Left lung (tissue), 10 donors: ENCODE results near the gene TBX4. TPM values are rescaled to one million over a fixed set of nuclear protein-coding genes. Genes with fewer than 3 reads are reported as not detected.

Source experiments
- ATAC-seq: fragments of 200-7000 bp; cut with Tn5 transposase; one replicate; pipeline ENCODE4 v1.9.1; 2020; ENCODE audit warnings: moderate library complexity
- DNase-seq, 4 donors: peaks; one replicate each; pipeline ENCODE4 v3.0.0-alpha.2; 2013 to 2020
- H3K27ac ChIP-seq, 2 donors: fragments of 200-600 bp; sonication (generic) in 1 of 2; one replicate each; pipeline versions ENCODE4 v1.5.0 to v1.8.0; 2020 to 2021
- H3K27me3 ChIP-seq, 2 donors: fragments of 200-600 bp; sonication (generic) in 1 of 2; one replicate each; pipeline versions ENCODE4 v1.5.0 to v1.8.0; 2020 to 2021
- H3K36me3 ChIP-seq, 2 donors: fragments of 200-600 bp; sonication (generic) in 1 of 2; one replicate each; pipeline versions ENCODE4 v1.5.0 to v1.8.0; 2020 to 2021
- H3K4me1 ChIP-seq, 2 donors: fragments of 200-600 bp; one replicate each; pipeline ENCODE4 v1.8.0; 2021
- H3K4me3 ChIP-seq, 2 donors: fragments of 200-600 bp; sonication (generic) in 1 of 2; one replicate each; pipeline versions ENCODE4 v1.5.0 to v1.8.0; 2020 to 2021; ENCODE audit warnings: mild to moderate bottlenecking in 1 of 2
- H3K9me3 ChIP-seq, 2 donors: fragments of 200-600 bp; sonication (generic) in 1 of 2; one replicate each; pipeline versions ENCODE4 v1.5.0 to v1.8.0; 2020 to 2021
- intact Hi-C, 2 donors: fragments of 100-400 bp; cut with DNase I; formaldehyde crosslinking; loops; one replicate each; pipeline versions ENCODE4 v1.11.2 to v1.14.2; 2022
- polyA plus RNA-seq, 6 donors: library from polyadenylated mRNA; unstranded; fragments of 120-200 nt; gene quantifications; one replicate each; pipeline ENCODE4 v1.2.1, GENCODE V29; 2013; ENCODE audit not compliant: insufficient read length in 6 of 6
- total RNA-seq, 2 donors: library from RNA; stranded (reverse); fragmentation: NEBNext Ultra II Directional; extraction: Animal tissue kit (Norgen Biotek cat#: 25700); gene quantifications; one replicate each; pipeline ENCODE4 v1.2.1, GENCODE V29; 2021
- TF ChIP-seq, protein P1 (sequence below), 2 donors: fragments of 200-600 bp; sonication (generic) in 1 of 2; IDR thresholded peaks; one replicate each; pipeline versions ENCODE4 v1.5.0 to v1.8.0; 2021; ENCODE audit warnings: antibody characterized with exemption in 2 of 2
- donor health status: DM: no; HTN: yes; CAD: no.
- donor health status: DM: no; HTN: no; CAD: no.

TBX4 gene
- total and polyA plus RNA-seq, 8 donors, result 21.2 to 190 (median 162) TPM

DNA sequence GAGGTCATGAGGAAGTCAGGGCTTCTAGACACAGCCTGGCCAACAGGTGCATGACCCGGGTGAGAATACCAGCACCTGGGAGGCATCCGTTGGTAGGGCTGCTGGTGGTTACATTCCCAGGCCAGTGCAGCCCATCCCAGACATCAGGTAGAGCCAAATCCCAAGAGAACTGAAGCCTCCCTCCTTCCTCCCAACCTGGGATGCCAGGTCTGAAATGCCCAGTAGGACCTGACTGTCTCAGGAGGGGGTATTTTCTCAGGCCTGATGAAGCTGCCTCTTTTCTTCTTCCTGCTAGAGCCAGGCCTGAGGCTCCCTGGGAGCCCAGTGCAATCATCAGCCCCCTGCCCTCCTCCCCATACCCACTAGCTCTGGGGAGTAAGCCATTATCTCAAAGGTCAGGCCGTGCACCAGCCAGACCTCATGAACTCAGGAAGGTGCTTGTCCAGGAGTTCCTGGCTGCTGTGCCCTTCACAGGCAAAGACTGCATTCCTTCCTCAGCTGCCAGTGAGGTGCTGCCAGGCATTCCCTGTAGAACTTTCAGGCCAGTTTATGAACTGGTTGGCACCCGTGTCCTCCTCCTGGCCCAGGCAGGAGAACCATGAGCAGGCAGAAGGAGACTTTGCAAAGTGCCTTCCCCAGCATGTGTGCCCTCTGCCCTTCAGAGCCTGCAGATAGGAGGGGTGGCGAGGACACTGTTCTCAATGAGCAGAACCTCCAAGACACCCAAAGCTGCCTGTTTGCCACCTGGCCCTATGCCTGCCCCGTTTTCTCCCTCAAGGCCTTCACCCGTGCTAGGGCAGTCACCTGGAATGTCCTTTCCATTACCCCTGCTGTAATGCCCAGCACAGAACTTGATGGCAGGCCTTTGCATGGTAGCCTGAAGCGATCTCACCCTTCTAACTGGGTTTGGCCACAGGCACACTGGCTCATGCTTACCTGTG lies 45.0 kb upstream of the TBX4 start:
- H3K4me3 ChIP-seq, result peak overlapping the region; percentile 9 to 65
- ATAC-seq, result no peak
- H3K36me3 ChIP-seq, result peaks cover 0 to 27% of the 10 kb centered on the region in 2 donors

DNA sequence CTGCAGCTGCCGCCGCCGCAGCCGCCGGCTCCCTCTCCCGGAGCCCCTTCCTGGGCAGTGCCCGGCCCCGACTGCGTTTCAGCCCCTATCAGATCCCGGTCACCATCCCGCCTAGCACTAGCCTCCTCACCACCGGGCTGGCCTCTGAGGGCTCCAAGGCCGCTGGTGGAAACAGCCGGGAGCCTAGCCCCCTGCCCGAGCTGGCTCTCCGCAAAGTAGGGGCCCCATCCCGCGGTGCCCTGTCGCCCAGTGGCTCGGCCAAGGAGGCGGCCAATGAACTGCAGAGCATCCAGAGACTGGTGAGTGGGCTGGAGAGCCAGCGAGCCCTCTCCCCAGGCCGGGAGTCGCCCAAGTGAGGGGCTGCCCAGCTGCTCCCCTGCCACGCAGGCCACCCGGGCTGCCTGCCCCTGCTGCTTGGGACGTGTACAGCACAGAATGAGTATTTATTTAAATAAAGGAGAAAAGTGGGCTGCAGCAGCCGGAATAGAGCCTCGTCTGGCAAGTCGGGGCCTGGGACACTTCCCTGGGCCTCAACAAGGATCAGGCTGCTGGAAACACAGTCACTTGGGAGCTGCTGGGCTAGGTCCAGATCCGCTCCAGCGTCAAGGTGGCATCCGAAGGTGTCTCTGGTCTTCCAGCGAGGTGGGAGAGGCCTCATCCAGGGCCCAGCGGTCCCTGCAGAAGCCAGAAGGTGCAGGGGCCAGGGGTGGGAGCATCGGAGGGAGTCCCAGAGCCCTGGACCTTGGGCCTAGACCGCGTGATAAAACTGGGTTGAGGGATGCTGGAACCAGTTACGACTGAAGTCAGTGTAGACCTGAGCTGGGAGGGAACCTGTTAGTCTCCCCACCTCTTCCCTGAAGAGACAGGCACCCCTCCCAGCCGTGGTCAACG lies 43.8 kb upstream of the TBX4 start:
- Histone ChIP-seq H3K9me3 (no peaks in the 10 kb centered on the region), H3K36me3 (peaks cover 0 to 22% of the 10 kb centered on the region in 2 donors), H3K4me1 (peaks cover 11 to 71% of the 10 kb centered on the region in 2 donors), H3K4me3 (peak overlapping the region in 1 of 2 donors; percentile 65), H3K27ac (peak overlapping the region; percentile 77 to 90), H3K27me3 (peaks cover 40 to 100% of the 10 kb centered on the region in 2 donors)
- intact Hi-C loops, result no loop called here
- TF ChIP-seq, protein P1, sequence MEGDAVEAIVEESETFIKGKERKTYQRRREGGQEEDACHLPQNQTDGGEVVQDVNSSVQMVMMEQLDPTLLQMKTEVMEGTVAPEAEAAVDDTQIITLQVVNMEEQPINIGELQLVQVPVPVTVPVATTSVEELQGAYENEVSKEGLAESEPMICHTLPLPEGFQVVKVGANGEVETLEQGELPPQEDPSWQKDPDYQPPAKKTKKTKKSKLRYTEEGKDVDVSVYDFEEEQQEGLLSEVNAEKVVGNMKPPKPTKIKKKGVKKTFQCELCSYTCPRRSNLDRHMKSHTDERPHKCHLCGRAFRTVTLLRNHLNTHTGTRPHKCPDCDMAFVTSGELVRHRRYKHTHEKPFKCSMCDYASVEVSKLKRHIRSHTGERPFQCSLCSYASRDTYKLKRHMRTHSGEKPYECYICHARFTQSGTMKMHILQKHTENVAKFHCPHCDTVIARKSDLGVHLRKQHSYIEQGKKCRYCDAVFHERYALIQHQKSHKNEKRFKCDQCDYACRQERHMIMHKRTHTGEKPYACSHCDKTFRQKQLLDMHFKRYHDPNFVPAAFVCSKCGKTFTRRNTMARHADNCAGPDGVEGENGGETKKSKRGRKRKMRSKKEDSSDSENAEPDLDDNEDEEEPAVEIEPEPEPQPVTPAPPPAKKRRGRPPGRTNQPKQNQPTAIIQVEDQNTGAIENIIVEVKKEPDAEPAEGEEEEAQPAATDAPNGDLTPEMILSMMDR (IDR thresholded peaks at IDR 0.05), result no peak
- DNase-seq, result peak in 3 of 4 donors; percentile 30 to 80 (median 63)
- ATAC-seq, result no peak

More for the DNA sequence above, 45.0 kb upstream of the TBX4 start:
- Histone ChIP-seq H3K9me3 (no peaks in the 10 kb centered on the region), H3K27me3 (peaks cover 47 to 100% of the 10 kb centered on the region in 2 donors), H3K4me1 (peaks cover 11 to 69% of the 10 kb centered on the region in 2 donors), H3K27ac (peak overlapping the region; percentile 77 to 90)
- TF ChIP-seq, protein P1 (IDR thresholded peaks at IDR 0.05), result no peak
- peak in 2 of 4 donors; percentile 29 to 43 for DNase-seq
- intact Hi-C loops, result no loop called here

DNA sequence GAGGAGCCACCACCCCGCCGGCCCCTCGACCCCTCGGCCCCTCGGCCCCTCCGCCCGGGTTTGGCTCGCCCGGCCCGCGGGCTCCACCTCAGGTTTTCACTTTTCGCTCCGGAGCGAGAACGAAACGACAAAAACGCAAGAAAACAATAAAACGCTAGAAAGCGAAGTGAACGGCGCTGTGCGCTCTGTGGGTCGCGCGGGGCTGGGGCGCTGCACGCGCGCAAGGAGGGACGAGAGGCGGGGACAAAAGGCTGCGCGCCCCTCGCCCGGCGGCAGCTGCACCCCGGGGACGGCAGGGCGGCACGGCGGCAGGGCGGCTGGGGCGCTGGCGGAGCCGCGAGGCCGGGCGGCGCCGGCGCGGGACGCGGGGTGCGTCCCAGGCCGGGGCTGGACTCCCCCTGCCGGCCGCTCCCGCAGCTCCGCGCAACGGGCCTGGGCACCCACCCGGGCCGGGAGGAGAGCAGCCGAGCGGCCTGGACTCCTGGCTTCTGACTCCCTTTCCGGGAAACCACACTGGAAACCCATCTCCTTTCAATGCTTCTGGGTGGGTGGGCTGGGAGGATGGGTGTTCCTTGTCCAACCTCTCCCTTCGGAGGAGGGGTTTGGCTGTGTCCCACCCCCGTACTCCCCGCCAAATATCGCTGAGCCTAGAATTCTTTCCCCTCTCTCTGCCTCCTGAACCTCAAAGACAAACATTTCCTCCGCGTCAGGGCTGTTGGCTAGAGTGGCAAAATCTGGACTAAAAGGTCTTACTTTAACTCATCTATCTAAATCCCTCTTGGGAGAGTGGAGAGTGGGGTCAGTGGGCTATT lies 42.7 kb upstream of the TBX4 start:
- Histone ChIP-seq H3K9me3 (no peaks in the 10 kb centered on the region), H3K36me3 (peaks cover 0 to 19% of the 10 kb centered on the region in 2 donors), H3K4me1 (peaks cover 11 to 67% of the 10 kb centered on the region in 2 donors), H3K4me3 (peak overlapping the region; percentile 25 to 65), H3K27me3 (peaks cover 29 to 100% of the 10 kb centered on the region in 2 donors), H3K27ac (peak overlapping the region; percentile 87 to 95)
- intact Hi-C loops, result loop anchor here in 1 of 2 donors (10.0 kb wide), 1 partner anchor 425 kb away; no protein-coding TSS in a partner anchor
- DNase-seq (peak; percentile 64 to 95 (median 88)), ATAC-seq (peak; percentile 15)
- TF ChIP-seq, protein P1 (IDR thresholded peaks at IDR 0.05), result peak in 1 of 2 donors; percentile 54

DNA sequence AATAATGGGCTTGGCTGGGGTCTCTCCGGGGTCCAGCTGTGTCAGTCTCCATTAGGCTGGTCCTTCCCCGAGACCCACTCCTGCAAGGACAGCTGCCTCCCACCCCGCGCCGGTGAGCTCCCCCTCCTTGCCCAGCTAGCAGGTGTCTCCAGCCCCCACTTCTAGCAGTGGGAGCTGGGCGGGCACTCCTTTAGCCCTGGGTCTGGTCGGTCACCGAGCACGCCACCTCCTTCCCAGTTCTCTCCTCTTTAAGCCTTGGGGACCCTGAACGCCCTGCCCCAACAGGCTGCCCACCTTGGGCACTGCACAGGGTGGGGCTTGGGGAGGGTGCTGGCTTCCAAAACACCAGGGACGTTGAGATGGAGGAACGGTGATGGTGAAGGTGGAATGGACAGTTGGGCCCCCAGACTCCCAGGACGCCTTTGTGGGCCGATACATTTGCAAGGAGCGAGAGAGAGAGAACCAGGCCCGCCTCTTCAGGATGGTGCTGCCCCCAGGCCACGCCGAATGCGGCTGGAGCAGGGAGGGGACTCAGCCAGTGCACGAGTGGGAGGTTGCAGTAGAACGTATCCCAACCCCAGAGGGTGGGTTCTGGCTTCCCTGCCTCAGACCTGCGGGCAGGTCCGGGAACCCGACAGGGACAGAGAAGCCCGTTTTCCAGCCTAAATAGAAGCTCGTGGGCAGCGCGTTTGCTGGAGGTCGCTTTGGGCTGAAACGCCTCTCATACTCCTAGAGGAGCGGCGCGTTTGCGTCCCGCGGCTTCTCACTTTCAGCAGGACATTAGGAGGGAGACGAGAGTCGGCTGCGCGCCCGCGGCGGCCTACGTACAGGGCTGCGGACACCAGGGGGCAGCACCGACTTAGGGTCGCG lies 41.8 kb upstream of the TBX4 start:
- Histone ChIP-seq H3K9me3 (no peaks in the 10 kb centered on the region), H3K36me3 (peaks cover 0 to 10% of the 10 kb centered on the region in 2 donors), H3K4me1 (peaks cover 11 to 67% of the 10 kb centered on the region in 2 donors), H3K27ac (peak overlapping the region; percentile 87 to 95), H3K27me3 (peaks cover 21 to 92% of the 10 kb centered on the region in 2 donors), H3K4me3 (peak overlapping the region; percentile 9 to 65)
- intact Hi-C loops, result loop anchor here in 1 of 2 donors (10.0 kb wide), 1 partner anchor 424 kb away; no protein-coding TSS in a partner anchor
- ATAC-seq (peak; percentile 50), DNase-seq (peak; percentile 82 to 94 (median 91))
- TF ChIP-seq, protein P1 (IDR thresholded peaks at IDR 0.05), result peak; percentile 39 to 58
